HG03432 (cell line): ENCODE results near the gene CEP97.
"Not testable (repeated sequence)": the region's sequence is repeated elsewhere in the genome, so short reads cannot be mapped to it uniquely, and the experiment has no call there.

Experiments
- ATAC-seq: cut with Tn5 transposase; IDR thresholded peaks from one replicate; pipeline ENCODE4 v1.9.1; 2021; ENCODE audit warnings: mild to moderate bottlenecking, moderate library complexity; ENCODE audit not compliant: unreplicated experiment

CEP97 gene

DNA sequence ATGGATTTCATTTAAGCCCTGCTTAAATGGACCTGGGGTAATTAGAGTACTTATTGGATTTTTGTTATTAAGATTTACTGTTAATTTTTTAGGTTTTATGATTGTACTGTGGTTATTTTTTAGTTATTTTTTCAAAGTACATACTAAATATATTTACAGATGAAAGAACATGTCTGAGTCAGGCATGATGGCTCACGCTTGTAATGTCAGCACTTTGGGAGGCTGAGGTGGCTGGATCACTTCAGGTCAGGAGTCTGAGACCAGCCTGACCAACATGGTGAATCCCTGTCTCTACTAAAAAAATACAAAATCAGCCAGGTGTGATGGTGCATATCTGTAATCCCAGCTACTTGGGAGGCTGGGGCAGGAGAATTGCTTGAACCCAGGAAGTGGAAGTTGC is 21.7 kb upstream of the CEP97 start:
- no peak for ATAC-seq

DNA sequence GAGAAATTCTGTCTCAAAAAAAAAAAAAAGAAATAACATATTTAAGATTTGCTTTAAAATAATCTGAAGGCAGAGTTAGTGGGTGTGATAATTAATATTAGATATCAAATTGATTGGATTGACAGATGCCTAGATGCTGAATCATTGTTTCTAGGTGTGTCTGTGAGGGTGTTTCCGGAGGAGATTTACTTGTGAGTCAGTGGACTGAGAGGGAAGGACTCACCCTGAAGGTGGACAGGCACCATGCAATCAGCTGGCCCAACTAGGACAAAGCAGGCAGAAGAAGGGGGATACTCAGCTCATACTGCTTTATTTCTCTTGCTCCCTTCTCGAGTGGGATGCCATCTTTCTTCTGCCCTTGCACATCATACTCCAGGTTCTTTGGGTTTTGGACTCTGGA is 21.2 kb upstream of the CEP97 start:
- ATAC-seq, result no peak

- not testable (repeated sequence) for ATAC-seq
Measured at GRCh38 chr3:101704639-101705038, 19.8 kb upstream of the CEP97 start.

DNA sequence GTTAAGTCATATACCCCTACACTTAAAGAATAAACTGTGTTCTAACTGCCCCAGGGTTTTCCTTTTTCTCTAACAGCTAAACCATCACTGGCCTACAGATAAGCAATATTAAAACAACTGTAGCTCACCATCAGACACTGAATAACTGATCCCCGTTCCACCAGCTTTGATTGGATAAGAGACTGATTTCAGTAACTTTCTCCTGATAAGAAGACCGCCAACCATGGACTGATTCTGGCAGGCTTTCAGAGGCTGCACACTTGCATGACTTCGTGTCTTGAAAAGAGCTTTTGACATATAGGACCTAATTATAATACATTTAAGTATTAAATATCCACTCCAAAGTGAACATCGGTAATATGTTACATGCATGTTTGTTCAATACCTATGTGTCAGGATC is 15.3 kb upstream of the CEP97 start:
- no peak for ATAC-seq

DNA sequence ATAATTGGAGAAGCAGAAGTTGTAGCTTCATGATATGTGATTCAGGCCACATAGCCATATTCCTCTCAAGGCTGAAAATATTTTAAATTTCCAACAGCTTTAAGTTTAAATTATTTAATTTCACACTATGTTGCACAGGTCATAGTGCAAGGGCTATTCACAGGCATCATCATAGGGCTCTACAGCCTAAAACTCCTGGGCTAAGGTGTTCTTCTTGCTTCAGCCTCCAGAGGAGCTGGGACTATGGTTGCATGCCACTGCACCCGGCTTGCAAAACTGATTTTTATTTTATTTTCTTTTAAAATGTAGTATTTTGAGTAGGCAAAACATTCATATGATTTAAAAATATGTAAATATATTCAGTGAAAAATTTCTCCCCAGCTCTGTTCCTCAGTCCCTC is 6.0 kb upstream of the CEP97 start:
- no peak for ATAC-seq

- no peak for ATAC-seq
Measured at GRCh38 chr3:101719604-101720185, 4.7 kb upstream of the CEP97 start.

- ATAC-seq, result no peak
Measured at GRCh38 chr3:101720851-101721840, 3.3 kb upstream of the CEP97 start.

DNA sequence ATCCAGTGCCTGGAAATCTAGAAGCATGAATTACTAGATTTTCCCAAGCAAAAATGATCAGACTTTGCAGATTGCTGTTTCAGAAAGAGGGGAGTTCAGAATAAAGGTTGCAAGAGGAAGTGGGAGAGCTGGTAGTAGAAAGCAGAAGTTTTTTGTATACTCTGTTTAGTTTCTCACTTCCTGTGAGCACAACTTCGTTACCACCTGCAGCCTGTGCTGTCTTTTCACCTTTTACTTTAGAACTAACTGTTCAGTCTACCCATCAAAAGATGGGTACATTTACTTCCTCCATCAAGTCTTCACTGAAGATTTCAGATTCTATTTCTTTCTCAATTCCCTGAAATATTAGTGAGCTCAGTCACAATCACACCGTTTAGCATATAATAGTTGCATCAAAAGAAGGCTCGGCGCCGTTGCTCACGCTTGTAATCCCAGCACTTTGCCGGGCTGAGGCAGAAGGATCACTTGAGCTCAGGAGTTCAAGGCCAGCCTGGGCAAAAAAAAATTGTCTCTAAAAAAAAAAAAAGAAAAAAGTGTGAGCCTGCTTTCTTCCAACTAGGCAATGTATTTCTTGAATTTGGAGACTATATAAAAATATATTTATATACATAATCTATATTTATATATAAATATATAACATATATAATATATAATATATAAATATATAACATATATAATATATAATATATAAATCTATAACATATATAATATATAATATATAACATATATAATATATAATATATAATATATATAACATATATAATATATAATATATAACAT is 1.8 kb upstream of the CEP97 start:
- ATAC-seq, result peak; percentile 48

- ATAC-seq, result peak; percentile 15
Measured at GRCh38 chr3:101725194-101725889, 928 bp downstream of the CEP97 start.

DNA sequence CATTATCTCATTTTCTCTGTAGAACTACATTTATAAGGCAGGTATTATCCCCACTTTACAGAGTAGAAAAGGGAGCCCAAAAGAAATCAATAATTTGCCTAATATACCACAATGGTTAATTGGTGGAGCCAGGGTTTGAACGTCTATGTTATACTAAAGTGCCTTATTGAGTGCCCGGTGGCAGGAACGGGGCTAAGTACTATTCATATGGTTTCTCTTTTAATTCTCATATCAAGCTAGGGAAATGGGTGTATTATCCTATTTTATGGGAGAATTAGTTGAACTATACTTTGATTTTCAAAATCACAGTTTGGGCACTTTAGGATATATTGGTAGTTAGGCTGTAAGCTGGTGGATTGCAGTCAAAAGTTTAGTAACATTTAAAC is 1.5 kb downstream of the CEP97 start:
- no peak for ATAC-seq

GRCh38 chr3:101729586-101729985 is 5.2 kb downstream of the CEP97 start:
- no peak for ATAC-seq

DNA sequence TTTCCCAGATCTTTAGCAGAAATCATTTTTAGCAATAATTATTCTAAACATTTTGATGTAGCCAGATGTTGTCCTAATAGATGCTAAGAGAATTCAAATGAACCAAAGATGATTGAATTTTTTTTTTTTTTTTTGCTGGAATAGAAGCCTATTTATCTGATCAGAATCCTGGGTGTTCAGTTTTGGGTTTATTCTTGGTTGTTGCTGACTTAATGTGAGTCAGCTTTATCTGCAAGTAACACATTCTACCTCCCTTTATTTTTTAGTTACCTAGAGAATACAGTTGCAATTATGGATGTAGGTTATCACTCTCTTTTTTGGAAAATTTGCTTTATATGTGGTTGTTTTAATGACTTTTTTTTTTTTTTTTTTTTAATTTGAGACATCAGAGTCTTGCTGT is 6.4 kb downstream of the CEP97 start:
- ATAC-seq, result no peak

- ATAC-seq, result no peak
Measured at GRCh38 chr3:101732240-101732641, 7.8 kb downstream of the CEP97 start.

GRCh38 chr3:101735833-101736232 is 11.4 kb downstream of the CEP97 start:
- no peak for ATAC-seq

DNA sequence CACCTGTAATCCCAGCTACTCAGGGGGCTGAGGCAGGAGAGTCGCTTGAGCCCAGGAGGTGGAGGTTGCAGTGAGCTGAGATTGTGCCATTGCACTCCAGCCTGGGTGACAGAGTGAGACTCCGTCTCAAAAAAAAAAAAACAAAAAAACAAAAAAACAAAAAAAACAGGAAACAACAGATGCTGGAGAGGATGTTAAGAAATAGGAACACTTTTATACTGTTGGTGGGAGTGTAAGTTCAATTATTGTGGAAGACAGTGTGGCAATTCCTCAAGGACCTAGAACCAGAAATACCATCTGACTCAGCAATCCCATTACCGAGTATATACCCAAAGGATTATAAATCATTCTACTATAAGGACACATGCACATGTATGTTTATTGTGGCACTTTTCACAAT is 17.5 kb downstream of the CEP97 start:
- not testable (repeated sequence) for ATAC-seq

DNA sequence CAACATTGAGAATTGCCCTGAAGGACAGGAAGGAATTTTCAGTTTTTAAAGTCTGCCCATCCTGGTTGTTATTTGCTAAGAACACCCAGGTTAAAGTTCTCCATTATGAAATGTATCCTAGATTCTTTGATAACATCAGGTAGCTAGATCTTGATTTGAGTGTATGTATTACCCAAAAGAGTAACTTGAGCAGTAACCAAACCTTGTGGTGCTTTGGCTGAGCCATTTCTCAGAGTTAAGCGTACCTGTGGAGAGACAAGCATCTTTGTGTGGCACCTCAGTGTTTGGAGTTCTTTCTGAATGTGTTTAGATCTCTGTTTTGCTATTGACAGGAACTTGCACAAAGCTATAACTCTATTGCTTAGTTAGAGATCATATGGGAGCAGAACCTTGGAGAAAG is 20.4 kb downstream of the CEP97 start:
- ATAC-seq, result no peak

DNA sequence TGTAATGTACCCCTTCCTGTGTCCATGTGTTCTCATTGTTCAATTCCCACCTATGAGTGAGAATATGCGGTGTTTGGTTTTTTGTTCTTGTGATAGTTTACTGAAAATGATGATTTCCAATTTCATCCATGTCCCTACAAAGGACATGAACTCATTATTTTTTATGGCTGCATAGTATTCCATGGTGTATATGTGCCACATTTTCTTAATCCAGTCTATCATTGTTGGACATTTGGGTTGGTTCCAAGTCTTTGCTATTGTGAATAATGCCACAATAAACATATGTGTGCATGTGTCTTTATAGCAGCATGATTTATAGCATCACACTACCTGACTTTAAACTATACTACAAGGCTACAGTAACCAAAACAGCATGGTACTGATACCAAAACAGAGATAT is 21.5 kb downstream of the CEP97 start:
- not testable (repeated sequence) for ATAC-seq

- not testable (repeated sequence) for ATAC-seq
Measured at GRCh38 chr3:101753386-101754113, 29.1 kb downstream of the CEP97 start.

- no peak for ATAC-seq
Measured at GRCh38 chr3:101758224-101758623, 33.8 kb downstream of the CEP97 start.

DNA sequence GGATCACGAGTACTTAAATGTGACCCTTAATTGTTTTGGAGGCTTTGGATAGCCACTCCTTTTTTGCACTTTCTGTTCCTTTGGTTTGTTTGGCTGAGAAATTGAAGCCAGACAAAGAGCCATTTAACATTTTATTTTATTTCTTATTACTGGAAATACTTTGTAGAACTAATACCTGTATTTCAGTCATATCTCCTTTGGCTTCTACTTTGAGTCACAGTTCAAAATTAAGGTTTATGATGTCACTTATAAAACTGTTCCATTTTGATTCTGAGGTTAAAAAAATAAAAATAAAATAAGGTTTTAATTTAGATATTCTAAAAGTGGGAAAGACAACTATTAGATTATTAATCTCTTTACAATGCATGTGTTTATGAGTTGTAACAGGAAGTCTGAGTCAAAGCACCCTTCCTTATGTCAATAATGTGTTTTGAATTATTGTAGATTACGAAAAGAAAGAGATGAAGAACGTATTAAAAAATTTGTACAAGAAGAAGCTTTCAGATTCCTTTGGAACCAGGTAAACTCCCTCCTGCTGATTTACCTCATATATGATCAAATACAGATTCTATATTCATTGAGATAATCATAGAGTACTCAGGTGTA is 37.7 kb downstream of the CEP97 start:
- no peak for ATAC-seq
